ENCODE results near the gene NYNRIN. TPM values are rescaled to one million over a fixed set of nuclear protein-coding genes. Genes with fewer than 3 reads are reported as not detected.

Gene NYNRIN
- polyA plus RNA-seq, 1 experiment, result 10.5 TPM

DNA sequence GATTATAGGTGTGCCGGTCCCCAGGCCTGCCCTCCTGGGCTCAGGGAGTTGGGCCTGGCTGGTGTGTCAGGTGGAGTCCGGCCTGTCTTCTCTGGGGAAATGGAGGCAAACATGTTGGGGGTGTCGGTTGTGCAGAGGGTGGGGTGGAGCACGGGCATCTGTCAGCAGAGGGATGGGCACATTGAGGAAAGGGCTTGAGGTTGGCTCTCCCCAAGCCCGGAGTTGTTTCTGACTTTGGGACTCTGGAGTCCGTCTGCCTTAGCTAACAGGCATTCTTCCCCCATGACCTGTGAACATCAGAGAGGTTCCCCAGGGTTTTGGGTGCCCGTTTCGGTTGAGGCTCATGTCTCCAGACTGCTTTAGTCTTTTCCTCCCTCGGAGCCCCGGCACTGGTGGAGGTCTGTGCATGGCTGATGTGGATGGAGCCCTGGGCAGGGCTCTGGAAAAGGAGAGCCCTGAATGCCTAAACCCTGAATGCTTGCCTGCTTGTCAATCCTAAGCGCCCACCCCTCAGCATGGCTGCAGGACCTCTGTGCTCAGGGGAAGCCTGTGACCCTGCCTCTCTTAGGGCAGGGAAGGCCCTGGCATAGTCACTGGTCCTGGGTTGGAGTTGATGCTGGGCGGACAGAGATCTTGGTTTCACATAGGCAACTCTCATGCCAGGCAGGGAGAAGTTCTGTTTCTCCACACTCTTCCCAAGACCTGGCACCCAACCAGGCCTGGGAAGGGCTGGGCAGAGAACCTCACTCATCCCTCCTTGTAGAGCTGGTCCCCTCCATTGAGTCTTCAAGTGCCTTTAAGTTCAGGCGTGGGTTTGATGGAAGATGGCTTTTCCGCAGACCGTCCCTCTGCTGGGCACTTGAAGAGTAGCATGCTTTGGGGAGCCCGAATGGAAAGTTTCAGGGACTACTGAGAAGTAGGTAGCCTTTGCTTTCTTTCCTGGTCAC is 12.9 kb downstream of the NYNRIN start:
- TF ChIP-seq CTCF (IDR thresholded peaks at IDR 0.05; ENCODE audit: low read depth, low read length), result peak; percentile 77
- Histone ChIP-seq H3K4me3 (ENCODE audit: low read depth, low read length) (no peak overlapping the region), H3K27me3 (ENCODE audit: control insufficient read depth, insufficient read depth, low read length) (peaks cover 6% of the 10 kb centered on the region), H3K27ac (ENCODE audit: low read depth, low read length) (no peak overlapping the region), H3K9me3 (ENCODE audit: control insufficient read depth, insufficient read depth, low read length) (no peaks in the 10 kb centered on the region; the same call in 1 of the 2 replicates)
- POLR2A ChIA-PET, result no interaction called here
- no peak for DNase-seq (ENCODE audit: low read depth, low spot score)
- CTCF ChIA-PET, result interaction anchor here (0.8 to 6.7 kb wide), 9 partner anchors 9 to 79 kb away, joined by 3 to 49 read pairs (median 3); partner anchors contain the start of genes ADCY4 and NYNRIN

- no peak for TF ChIP-seq CTCF (IDR thresholded peaks at IDR 0.05; ENCODE audit: low read depth, low read length)
- no peak overlapping the region for H3K27ac ChIP-seq (ENCODE audit: low read depth, low read length)
- ChIA-PET CTCF (interaction anchor here (1.0 to 6.7 kb wide), 9 partner anchors 10 to 85 kb away, joined by 4 to 49 read pairs (median 6); partner anchors contain the start of gene ADCY4), POLR2A (interaction anchor here (1.0 kb wide), 1 partner anchor 48 kb away, joined by 4 read pairs; no protein-coding TSS in a partner anchor)
- no peaks in the 10 kb centered on the region; the same call in 1 of the 2 replicates for H3K9me3 ChIP-seq (ENCODE audit: control insufficient read depth, insufficient read depth, low read length)
- DNase-seq (ENCODE audit: low read depth, low spot score), result no peak
- H3K4me3 ChIP-seq (ENCODE audit: low read depth, low read length), result no peak overlapping the region
- peaks cover 16% of the 10 kb centered on the region for H3K27me3 ChIP-seq (ENCODE audit: control insufficient read depth, insufficient read depth, low read length)
Measured at GRCh38 chr14:24414077-24414476, 15.3 kb downstream of the NYNRIN start.

DNA sequence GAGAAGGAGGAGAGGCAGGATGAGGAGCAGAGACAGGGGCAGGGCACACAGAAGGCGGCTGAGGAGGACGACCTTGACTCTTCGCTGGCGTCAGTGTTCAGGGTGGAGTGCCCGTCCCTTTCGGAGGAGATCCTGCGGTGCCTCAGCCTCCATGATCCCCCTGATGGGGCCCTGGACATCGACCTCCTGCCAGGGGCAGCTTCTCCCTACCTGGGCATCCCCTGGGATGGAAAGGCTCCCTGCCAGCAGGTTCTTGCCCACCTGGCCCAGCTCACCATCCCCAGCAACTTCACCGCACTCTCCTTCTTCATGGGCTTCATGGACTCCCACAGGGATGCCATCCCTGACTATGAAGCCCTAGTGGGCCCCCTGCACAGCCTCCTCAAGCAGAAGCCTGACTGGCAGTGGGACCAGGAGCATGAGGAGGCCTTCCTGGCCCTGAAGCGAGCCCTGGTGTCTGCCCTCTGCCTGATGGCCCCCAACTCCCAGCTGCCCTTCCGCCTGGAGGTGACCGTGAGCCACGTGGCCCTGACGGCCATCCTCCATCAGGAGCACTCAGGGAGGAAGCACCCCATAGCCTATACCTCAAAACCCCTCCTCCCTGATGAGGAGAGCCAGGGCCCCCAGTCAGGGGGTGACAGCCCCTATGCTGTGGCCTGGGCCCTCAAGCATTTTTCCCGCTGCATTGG is 16.1 kb downstream of the NYNRIN start:
- peaks cover 21% of the 10 kb centered on the region for H3K27me3 ChIP-seq (ENCODE audit: control insufficient read depth, insufficient read depth, low read length)
- H3K27ac ChIP-seq (ENCODE audit: low read depth, low read length), result no peak overlapping the region
- ChIA-PET CTCF (interaction anchor here (2.6 to 6.7 kb wide), 3 partner anchors 16 to 82 kb away, joined by 21 to 49 read pairs (median 38); partner anchors contain the start of gene ADCY4), POLR2A (no interaction called here)
- no peak for DNase-seq (ENCODE audit: low read depth, low spot score)
- H3K9me3 ChIP-seq (ENCODE audit: control insufficient read depth, insufficient read depth, low read length), result no peaks in the 10 kb centered on the region; the same call in 1 of the 2 replicates
- H3K4me3 ChIP-seq (ENCODE audit: low read depth, low read length), result no peak overlapping the region
- TF ChIP-seq CTCF (IDR thresholded peaks at IDR 0.05; ENCODE audit: low read depth, low read length), result no peak

DNA sequence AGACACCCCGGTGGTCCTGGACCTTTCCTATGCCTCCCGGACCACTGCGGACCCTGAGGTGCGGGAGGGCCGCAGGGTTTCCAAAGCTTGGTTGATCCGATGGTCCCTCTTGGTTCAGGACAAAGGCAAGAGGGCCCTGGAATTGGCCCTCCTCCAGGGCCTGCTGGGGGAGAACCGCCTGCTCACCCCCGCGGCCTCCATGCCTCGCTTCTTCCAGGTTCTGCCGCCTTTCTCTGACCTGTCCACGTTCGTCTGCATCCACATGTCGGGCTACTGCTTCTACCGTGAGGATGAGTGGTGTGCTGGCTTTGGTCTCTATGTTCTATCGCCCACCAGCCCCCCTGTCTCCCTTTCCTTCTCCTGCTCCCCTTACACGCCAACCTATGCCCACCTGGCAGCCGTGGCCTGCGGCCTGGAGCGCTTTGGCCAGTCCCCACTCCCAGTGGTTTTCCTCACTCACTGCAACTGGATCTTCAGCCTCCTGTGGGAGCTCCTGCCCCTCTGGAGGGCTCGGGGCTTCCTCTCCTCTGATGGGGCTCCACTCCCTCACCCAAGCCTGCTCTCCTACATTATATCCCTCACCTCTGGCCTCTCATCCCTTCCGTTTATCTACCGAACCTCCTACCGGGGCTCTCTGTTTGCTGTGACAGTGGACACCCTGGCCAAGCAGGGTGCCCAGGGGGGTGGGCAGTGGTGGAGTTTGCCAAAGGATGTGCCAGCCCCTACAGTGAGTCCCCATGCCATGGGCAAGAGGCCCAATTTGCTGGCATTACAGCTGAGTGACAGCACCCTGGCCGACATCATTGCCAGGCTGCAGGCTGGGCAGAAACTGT is 16.8 kb downstream of the NYNRIN start:
- DNase-seq (ENCODE audit: low read depth, low spot score), result no peak
- Histone ChIP-seq H3K9me3 (ENCODE audit: control insufficient read depth, insufficient read depth, low read length) (no peaks in the 10 kb centered on the region; the same call in 1 of the 2 replicates), H3K27ac (ENCODE audit: low read depth, low read length) (no peak overlapping the region), H3K27me3 (ENCODE audit: control insufficient read depth, insufficient read depth, low read length) (peaks cover 23% of the 10 kb centered on the region), H3K4me3 (ENCODE audit: low read depth, low read length) (no peak overlapping the region)
- ChIA-PET CTCF (interaction anchor here (2.6 to 6.7 kb wide), 4 partner anchors 15 to 83 kb away, joined by 21 to 49 read pairs (median 40); partner anchors contain the start of genes ADCY4 and KHNYN), POLR2A (no interaction called here)
- TF ChIP-seq CTCF (IDR thresholded peaks at IDR 0.05; ENCODE audit: low read depth, low read length), result no peak
